Measurements from ENCODE around the gene SNX2. TPM values are rescaled to one million over a fixed set of nuclear protein-coding genes. Genes with fewer than 3 reads are reported as not detected.

SNX2 gene
- total RNA-seq, 2 experiments from 2014 or later = 46.0 to 46.5 TPM

- H3K4me1 Mint-ChIP-seq (ENCODE audit: low read depth) = peaks cover 40% of the 10 kb centered on the region
- Histone ChIP-seq H3K9me3 (ENCODE audit: control insufficient read depth in 1 of 2, insufficient read depth in 1 of 2, low read length in 2 of 2) (peaks cover 0 to 10% of the 10 kb centered on the region in 2 experiments), H3K4me1 (ENCODE audit: insufficient read depth, low read length) (peaks cover 4% of the 10 kb centered on the region), H3K4me3 (ENCODE audit: low read length) (no peak overlapping the region), H3K27ac (ENCODE audit: low read depth in 1 of 2, low read length in 2 of 2) (no peak overlapping the region), H3K36me3 (ENCODE audit: insufficient read depth, low read length) (peaks cover 8% of the 10 kb centered on the region), H3K27me3 (ENCODE audit: control insufficient read depth in 1 of 2, insufficient read depth in 2 of 2, low read length in 2 of 2) (no peaks in the 10 kb centered on the region)
- peaks cover 13% of the 10 kb centered on the region for H3K9me3 Mint-ChIP-seq
- H3K27me3 Mint-ChIP-seq = no peaks in the 10 kb centered on the region
- intact Hi-C loops (cut with DNase I, micrococcal nuclease) = no loop called here
- TF ChIP-seq CTCF (IDR thresholded peaks at IDR 0.05) = no peak
- no peak for ATAC-seq (ENCODE audit: poor library complexity)
- ChIA-PET CTCF (no interaction called here), POLR2A (no interaction called here)
- DNase-seq = no peak
- peaks cover 82% of the 10 kb centered on the region for H3K36me3 Mint-ChIP-seq (ENCODE audit: low read depth)
- H3K4me3 Mint-ChIP-seq = no peak overlapping the region
- no peak overlapping the region for H3K27ac Mint-ChIP-seq
These were observed 14.1 kb downstream of the SNX2 start for GRCh38 chr5:122788996-122789395.

DNA sequence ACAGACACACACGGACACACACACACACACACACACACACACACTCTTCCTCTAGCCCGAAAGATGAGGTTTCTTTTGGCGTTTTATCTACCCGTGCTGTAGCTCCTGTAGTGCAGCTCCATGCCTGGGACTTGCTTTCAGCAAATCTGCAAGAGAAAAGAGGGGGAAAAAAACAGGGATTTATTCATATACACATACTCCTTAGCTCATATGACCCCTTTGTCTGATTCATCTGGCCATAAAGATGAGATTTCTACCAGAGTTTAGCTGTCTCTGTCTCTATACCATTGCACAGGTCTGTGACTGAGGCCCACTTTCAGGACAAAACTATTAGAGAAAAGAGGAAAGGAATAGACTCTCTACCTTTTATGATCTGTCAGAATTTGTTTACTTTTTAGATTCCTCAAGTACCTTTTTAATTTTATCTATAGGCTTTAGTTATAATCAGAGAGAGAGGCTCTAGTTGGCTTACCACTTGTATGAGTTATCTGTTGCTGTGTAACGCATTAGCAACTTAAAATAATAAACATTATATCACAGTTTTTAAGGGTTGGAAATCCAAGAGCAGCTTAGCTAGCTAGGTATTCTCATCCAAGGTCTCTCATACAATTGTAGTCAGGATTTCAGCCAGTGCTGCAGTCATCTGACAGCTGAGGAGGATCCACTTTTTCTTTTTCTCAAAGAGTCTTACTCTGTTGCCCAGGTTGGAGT is 14.7 kb downstream of the SNX2 start:
- intact Hi-C loops (cut with DNase I, micrococcal nuclease) = no loop called here
- no peak for ATAC-seq (ENCODE audit: poor library complexity)
- H3K4me1 Mint-ChIP-seq (ENCODE audit: low read depth) = peaks cover 34% of the 10 kb centered on the region

GRCh38 chr5:122790354-122791103 is 15.6 kb downstream of the SNX2 start:
- ChIA-PET POLR2A (no interaction called here), CTCF (no interaction called here)
- Histone ChIP-seq H3K4me1 (ENCODE audit: insufficient read depth, low read length) (peaks cover 4% of the 10 kb centered on the region), H3K4me3 (ENCODE audit: low read length) (no peak overlapping the region), H3K27ac (ENCODE audit: low read depth in 1 of 2, low read length in 2 of 2) (no peak overlapping the region), H3K36me3 (ENCODE audit: insufficient read depth, low read length) (peaks cover 16% of the 10 kb centered on the region), H3K9me3 (ENCODE audit: control insufficient read depth in 1 of 2, insufficient read depth in 1 of 2, low read length in 2 of 2) (peaks cover 0 to 9% of the 10 kb centered on the region in 2 experiments), H3K27me3 (ENCODE audit: control insufficient read depth in 1 of 2, insufficient read depth in 2 of 2, low read length in 2 of 2) (no peaks in the 10 kb centered on the region)
- ATAC-seq (ENCODE audit: poor library complexity) (no peak), DNase-seq (no peak)
- H3K36me3 Mint-ChIP-seq (ENCODE audit: low read depth) = peaks cover 82% of the 10 kb centered on the region
- TF ChIP-seq CTCF (IDR thresholded peaks at IDR 0.05) = no peak
- H3K27ac Mint-ChIP-seq = no peak overlapping the region
- peaks cover 11% of the 10 kb centered on the region for H3K9me3 Mint-ChIP-seq
- intact Hi-C loops (cut with DNase I, micrococcal nuclease) = no loop called here
- H3K4me3 Mint-ChIP-seq = no peak overlapping the region
- H3K27me3 Mint-ChIP-seq = no peaks in the 10 kb centered on the region
- peaks cover 31% of the 10 kb centered on the region for H3K4me1 Mint-ChIP-seq (ENCODE audit: low read depth)

More for the DNA sequence above, 14.7 kb downstream of the SNX2 start:
- Mint-ChIP-seq H3K27me3 (no peaks in the 10 kb centered on the region), H3K36me3 (ENCODE audit: low read depth) (peaks cover 84% of the 10 kb centered on the region), H3K27ac (no peak overlapping the region), H3K9me3 (peaks cover 13% of the 10 kb centered on the region), H3K4me3 (no peak overlapping the region)
- POLR2A ChIA-PET = no interaction called here
- peaks cover 9% of the 10 kb centered on the region for H3K36me3 ChIP-seq (ENCODE audit: insufficient read depth, low read length)
- CTCF ChIA-PET = no interaction called here
- no peak overlapping the region for H3K4me3 ChIP-seq (ENCODE audit: low read length)
- DNase-seq = no peak
- peaks cover 4% of the 10 kb centered on the region for H3K4me1 ChIP-seq (ENCODE audit: insufficient read depth, low read length)
- no peak overlapping the region for H3K27ac ChIP-seq (ENCODE audit: low read depth in 1 of 2, low read length in 2 of 2)
- H3K27me3 ChIP-seq (ENCODE audit: control insufficient read depth in 1 of 2, insufficient read depth in 2 of 2, low read length in 2 of 2) = no peaks in the 10 kb centered on the region
- TF ChIP-seq CTCF (IDR thresholded peaks at IDR 0.05) = no peak
- H3K9me3 ChIP-seq (ENCODE audit: control insufficient read depth in 1 of 2, insufficient read depth in 1 of 2, low read length in 2 of 2) = peaks cover 0 to 10% of the 10 kb centered on the region in 2 experiments

All from CD4-positive, alpha-beta T cell (primary cell).